Left cardiac atrium (tissue), 4 donors: Measurements from ENCODE around the gene ANKRD62. TPM values are rescaled to one million over a fixed set of nuclear protein-coding genes. Genes with fewer than 3 reads are reported as not detected.
"Not testable (repeated sequence)": the region's sequence is repeated elsewhere in the genome, so short reads cannot be mapped to it uniquely, and the experiment has no call there.

ENCODE experiments used
- ATAC-seq, 2 donors: fragments of 200-7000 bp; cut with Tn5 transposase; one replicate each; pipeline ENCODE4 v1.9.1; 2020; ENCODE audit warnings: mild to moderate bottlenecking in 2 of 2, moderate library complexity in 2 of 2
- DNase-seq: peaks from one replicate; pipeline ENCODE4 v3.0.0-alpha.2; 2020
- intact Hi-C, 2 donors: fragments of 100-400 bp; cut with DNase I; formaldehyde crosslinking; loops; one replicate each; pipeline versions ENCODE4 v1.14.1 to v1.15.1; 2022 to 2023
- total RNA-seq, 2 donors: library from RNA; stranded (reverse); fragmentation: NEBNext Ultra II Directional; extraction: Animal tissue kit (Norgen Biotek cat#: 25700); gene quantifications; one replicate each; pipeline ENCODE4 v1.2.1, GENCODE V29; 2021
- donor health status: DM: no; HTN: yes; CAD: no.
- donor health status: DM: no; HTN: yes; CAD: no; lungs with severe emphysema.
- donor health status: DM: yes; HTN: yes; CAD: no.
- donor health status: Dilated cardiomyopathy.

The ANKRD62 gene
- total RNA-seq, 2 donors from 2014 or later: not detected

GRCh38 chr18:12141778-12142177, 48.1 kb downstream of the ANKRD62 start:
- ATAC-seq, DNase-seq, intact Hi-C loops: not testable (repeated sequence)

- DNase-seq, ATAC-seq, intact Hi-C loops: not testable (repeated sequence)
Measured at GRCh38 chr18:12149431-12149830, 55.8 kb downstream of the ANKRD62 start.

GRCh38 chr18:12154361-12154760, 60.7 kb downstream of the ANKRD62 start:
- intact Hi-C loops: no loop called here
- ATAC-seq (no peak), DNase-seq (no peak)

- DNase-seq (no peak), ATAC-seq (no peak)
- intact Hi-C loops: no loop called here
Measured at GRCh38 chr18:12155996-12156395, 62.4 kb downstream of the ANKRD62 start.

- intact Hi-C loops: no loop called here
- DNase-seq: no peak
- ATAC-seq: no peak
Measured at GRCh38 chr18:12159446-12159845, 65.8 kb downstream of the ANKRD62 start.

GRCh38 chr18:12162786-12163185, 69.1 kb downstream of the ANKRD62 start:
- ATAC-seq: no peak
- no peak for DNase-seq
- intact Hi-C loops: no loop called here

GRCh38 chr18:12165038-12165768, 71.6 kb downstream of the ANKRD62 start:
- intact Hi-C loops: no loop called here
- ATAC-seq: no peak

More at GRCh38 chr18:12165038-12165768, 71.6 kb downstream of the ANKRD62 start:
- no peak for DNase-seq

Other genes with a start within 250 kb of the ANKRD62 start
- 10 to 100 TPM; 25.6 to 35.3 TPM for gene CHMP1B, start 242.4 kb upstream of the ANKRD62 start, total RNA-seq
- 10 to 100 TPM; 26.5 to 30.0 TPM for gene MPPE1, start 185.5 kb upstream of the ANKRD62 start, total RNA-seq
- gene IMPA2, start 112.3 kb upstream of the ANKRD62 start, total RNA-seq: 10 to 100 TPM; 17.2 to 28.4 TPM
- 10 to 100 TPM; 11.4 to 17.2 TPM for gene CIDEA, start 160.5 kb downstream of the ANKRD62 start, total RNA-seq
- 100 to 1,000 TPM; 211 to 254 TPM for gene TUBB6, start 214.4 kb downstream of the ANKRD62 start, total RNA-seq